ENCODE measurements around the gene MMP15. TPM values are rescaled to one million over a fixed set of nuclear protein-coding genes. Genes with fewer than 3 reads are reported as not detected.
"Not testable (repeated sequence)": the region's sequence is repeated elsewhere in the genome, so short reads cannot be mapped to it uniquely, and the experiment has no call there.

MMP15 gene
- total and polyA plus RNA-seq, 2 donors = 1.2 to 1.7 TPM

GRCh38 chr16:57999366-57999970 is 26.1 kb upstream of the MMP15 start:
- peaks cover 0 to 3% of the 10 kb centered on the region in 2 donors for H3K9me3 ChIP-seq (ENCODE audit: control insufficient read depth in 2 of 2, insufficient read depth in 1 of 2, low read length in 1 of 2)
- peak in 4 of 9 donors; percentile 19 to 65 (median 35) for DNase-seq (ENCODE audit: low read depth in 6 of 9, low spot score in 9 of 9)
- peak overlapping the region; percentile 48 to 93 for H3K4me3 ChIP-seq (ENCODE audit: low read length in 2 of 2)
- 24% methylated on average over 6 of the region's 6 CpGs for WGBS
- H3K4me1 ChIP-seq (ENCODE audit: control insufficient read depth in 2 of 2, insufficient read depth in 2 of 2, low read length in 2 of 2) = peaks cover 10 to 26% of the 10 kb centered on the region in 2 donors
- H3K27ac ChIP-seq (ENCODE audit: low read depth in 1 of 2, low read length in 1 of 2) = peak overlapping the region; percentile 57 to 84
- H3K27me3 ChIP-seq (ENCODE audit: control insufficient read depth in 2 of 2, insufficient read depth in 1 of 2, low read length in 1 of 2) = no peaks in the 10 kb centered on the region
- peaks cover 26 to 38% of the 10 kb centered on the region in 2 donors for H3K36me3 ChIP-seq (ENCODE audit: control insufficient read depth in 2 of 2, insufficient read depth in 2 of 2, low read length in 1 of 2)

GRCh38 chr16:57999971-58000705 is 25.4 kb upstream of the MMP15 start, which contains the start of gene ZNF319:
Gene ZNF319 (minus strand): TSS chr16:58000672. CDS start chr16:57998265, 2,407 bp downstream.
- peak within 1 kb of the TSS; percentile 80 to 93 for H3K4me3 ChIP-seq (ENCODE audit: low read length in 2 of 2)
- DNase-seq (ENCODE audit: low read depth in 6 of 9, low spot score in 9 of 9) = peak in 3 of 9 donors; percentile 9 to 51 (median 21)
- peaks cover 26 to 38% of the 10 kb centered on the region in 2 donors for H3K36me3 ChIP-seq (ENCODE audit: control insufficient read depth in 2 of 2, insufficient read depth in 2 of 2, low read length in 1 of 2)
- H3K4me1 ChIP-seq (ENCODE audit: control insufficient read depth in 2 of 2, insufficient read depth in 2 of 2, low read length in 2 of 2) = peaks cover 10 to 26% of the 10 kb centered on the region in 2 donors
- H3K27me3 ChIP-seq (ENCODE audit: control insufficient read depth in 2 of 2, insufficient read depth in 1 of 2, low read length in 1 of 2) = no peaks in the 10 kb centered on the region
- peaks cover 0 to 3% of the 10 kb centered on the region in 2 donors for H3K9me3 ChIP-seq (ENCODE audit: control insufficient read depth in 2 of 2, insufficient read depth in 1 of 2, low read length in 1 of 2)
- WGBS = under 1% methylated on average over 93 of the region's 95 CpGs
- peak within 1 kb of the TSS; percentile 71 to 84 for H3K27ac ChIP-seq (ENCODE audit: low read depth in 1 of 2, low read length in 1 of 2)

GRCh38 chr16:58000706-58001676 is 24.6 kb upstream of the MMP15 start, which contains the start of gene USB1:
Gene USB1 (plus strand): TSS chr16:58001407. CDS start chr16:58001484, 77 bp downstream.
- no peaks in the 10 kb centered on the region for H3K27me3 ChIP-seq (ENCODE audit: control insufficient read depth in 2 of 2, insufficient read depth in 1 of 2, low read length in 1 of 2)
- H3K4me1 ChIP-seq (ENCODE audit: control insufficient read depth in 2 of 2, insufficient read depth in 2 of 2, low read length in 2 of 2) = peaks cover 10 to 26% of the 10 kb centered on the region in 2 donors
- DNase-seq (ENCODE audit: low read depth in 6 of 9, low spot score in 9 of 9) = peak; percentile 62 to 93 (median 81)
- peak within 1 kb of the TSS; percentile 71 to 84 for H3K27ac ChIP-seq (ENCODE audit: low read depth in 1 of 2, low read length in 1 of 2)
- peak within 1 kb of the TSS; percentile 80 to 93 for H3K4me3 ChIP-seq (ENCODE audit: low read length in 2 of 2)
- WGBS = under 1% methylated on average over 81 of the region's 81 CpGs
- peaks cover 0 to 3% of the 10 kb centered on the region in 2 donors for H3K9me3 ChIP-seq (ENCODE audit: control insufficient read depth in 2 of 2, insufficient read depth in 1 of 2, low read length in 1 of 2)
- H3K36me3 ChIP-seq (ENCODE audit: control insufficient read depth in 2 of 2, insufficient read depth in 2 of 2, low read length in 1 of 2) = peaks cover 26 to 34% of the 10 kb centered on the region in 2 donors

DNA sequence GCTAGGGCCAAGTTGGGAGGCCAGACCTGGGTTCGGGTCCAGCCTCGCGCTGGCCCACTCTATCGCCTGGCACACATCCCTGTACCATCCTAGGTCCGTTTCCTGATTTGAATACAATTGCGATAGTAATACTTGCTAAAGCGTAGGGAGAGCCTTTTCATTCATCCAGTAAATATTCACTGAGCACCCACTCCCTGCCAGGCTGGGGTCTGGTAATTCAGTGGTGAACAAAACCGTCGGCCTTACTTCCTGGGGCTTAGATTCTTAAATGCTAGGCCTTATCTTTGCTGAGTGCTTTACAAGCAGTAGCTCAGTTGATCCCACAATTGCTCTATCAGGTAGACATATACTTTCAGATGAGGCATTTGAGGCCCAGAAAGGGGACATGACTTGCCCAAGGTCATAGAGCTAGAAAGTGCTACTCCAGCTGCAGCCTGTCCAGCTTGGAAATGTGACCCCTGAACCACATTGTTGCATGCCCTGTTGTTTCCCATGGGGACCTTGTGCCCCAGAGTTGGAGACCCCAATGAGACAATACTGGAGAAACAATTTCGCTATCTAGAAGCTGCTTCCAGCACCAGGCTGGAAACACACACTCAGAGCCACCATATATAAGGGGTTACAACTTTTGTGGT is 23.7 kb upstream of the MMP15 start:
- Histone ChIP-seq H3K27me3 (ENCODE audit: control insufficient read depth in 2 of 2, insufficient read depth in 1 of 2, low read length in 1 of 2) (no peaks in the 10 kb centered on the region), H3K36me3 (ENCODE audit: control insufficient read depth in 2 of 2, insufficient read depth in 2 of 2, low read length in 1 of 2) (peaks cover 22 to 25% of the 10 kb centered on the region in 2 donors), H3K27ac (ENCODE audit: low read depth in 1 of 2, low read length in 1 of 2) (no peak overlapping the region), H3K4me1 (ENCODE audit: control insufficient read depth in 2 of 2, insufficient read depth in 2 of 2, low read length in 2 of 2) (peaks cover 10 to 26% of the 10 kb centered on the region in 2 donors), H3K9me3 (ENCODE audit: control insufficient read depth in 2 of 2, insufficient read depth in 1 of 2, low read length in 1 of 2) (peaks cover 0 to 3% of the 10 kb centered on the region in 2 donors), H3K4me3 (ENCODE audit: low read length in 2 of 2) (peak overlapping the region; percentile 80 to 93)
- WGBS = 70% methylated on average over 10 of the region's 10 CpGs
- no peak for DNase-seq (ENCODE audit: low read depth in 6 of 9, low spot score in 9 of 9)

DNA sequence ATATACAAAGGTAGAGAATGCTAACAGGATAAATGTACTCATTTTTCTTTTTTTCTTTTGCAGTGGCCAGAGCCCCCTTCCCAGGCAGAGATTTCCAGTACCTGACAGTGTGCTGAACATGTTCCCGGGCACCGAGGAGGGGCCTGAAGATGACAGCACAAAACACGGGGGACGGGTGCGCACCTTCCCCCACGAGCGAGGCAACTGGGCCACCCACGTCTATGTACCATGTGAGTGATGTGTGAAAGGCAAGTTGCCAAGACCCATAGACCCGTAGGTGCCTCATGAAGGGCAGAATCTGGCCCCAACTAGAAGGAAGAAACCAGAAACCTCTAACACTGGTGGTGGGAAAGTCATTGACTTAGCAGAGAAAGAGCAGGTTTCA is 23.1 kb upstream of the MMP15 start:
- no peaks in the 10 kb centered on the region for H3K27me3 ChIP-seq (ENCODE audit: control insufficient read depth in 2 of 2, insufficient read depth in 1 of 2, low read length in 1 of 2)
- DNase-seq (ENCODE audit: low read depth in 6 of 9, low spot score in 9 of 9) = no peak
- peaks cover 10 to 26% of the 10 kb centered on the region in 2 donors for H3K4me1 ChIP-seq (ENCODE audit: control insufficient read depth in 2 of 2, insufficient read depth in 2 of 2, low read length in 2 of 2)
- 96% methylated on average over 9 of the region's 9 CpGs for WGBS
- no peak overlapping the region for H3K27ac ChIP-seq (ENCODE audit: low read depth in 1 of 2, low read length in 1 of 2)
- H3K9me3 ChIP-seq (ENCODE audit: control insufficient read depth in 2 of 2, insufficient read depth in 1 of 2, low read length in 1 of 2) = peaks cover 0 to 3% of the 10 kb centered on the region in 2 donors
- H3K36me3 ChIP-seq (ENCODE audit: control insufficient read depth in 2 of 2, insufficient read depth in 2 of 2, low read length in 1 of 2) = peaks cover 20 to 22% of the 10 kb centered on the region in 2 donors
- no peak overlapping the region for H3K4me3 ChIP-seq (ENCODE audit: low read length in 2 of 2)

- Histone ChIP-seq H3K4me3 (ENCODE audit: low read length in 2 of 2) (no peak overlapping the region), H3K9me3 (ENCODE audit: control insufficient read depth in 2 of 2, insufficient read depth in 1 of 2, low read length in 1 of 2) (peaks cover 0 to 3% of the 10 kb centered on the region in 2 donors), H3K27ac (ENCODE audit: low read depth in 1 of 2, low read length in 1 of 2) (no peak overlapping the region), H3K36me3 (ENCODE audit: control insufficient read depth in 2 of 2, insufficient read depth in 2 of 2, low read length in 1 of 2) (peaks cover 15 to 17% of the 10 kb centered on the region in 2 donors), H3K27me3 (ENCODE audit: control insufficient read depth in 2 of 2, insufficient read depth in 1 of 2, low read length in 1 of 2) (no peaks in the 10 kb centered on the region), H3K4me1 (ENCODE audit: control insufficient read depth in 2 of 2, insufficient read depth in 2 of 2, low read length in 2 of 2) (peaks cover 10 to 26% of the 10 kb centered on the region in 2 donors)
- over 99% methylated on average over 5 of the region's 5 CpGs for WGBS
- DNase-seq (ENCODE audit: low read depth in 6 of 9, low spot score in 9 of 9) = no peak
These were observed 22.6 kb upstream of the MMP15 start for GRCh38 chr16:58002936-58003335.

GRCh38 chr16:58004736-58005135 is 20.8 kb upstream of the MMP15 start:
- H3K27ac ChIP-seq (ENCODE audit: low read depth in 1 of 2, low read length in 1 of 2); H3K9me3 ChIP-seq (ENCODE audit: control insufficient read depth in 2 of 2, insufficient read depth in 1 of 2, low read length in 1 of 2); H3K27me3 ChIP-seq (ENCODE audit: control insufficient read depth in 2 of 2, insufficient read depth in 1 of 2, low read length in 1 of 2); H3K4me3 ChIP-seq (ENCODE audit: low read length in 2 of 2); DNase-seq (ENCODE audit: low read depth in 6 of 9, low spot score in 9 of 9): not testable (repeated sequence)
- Histone ChIP-seq H3K4me1 (ENCODE audit: control insufficient read depth in 2 of 2, insufficient read depth in 2 of 2, low read length in 2 of 2) (peaks cover 6 to 11% of the 10 kb centered on the region in 2 donors), H3K36me3 (ENCODE audit: control insufficient read depth in 2 of 2, insufficient read depth in 2 of 2, low read length in 1 of 2) (peaks cover 13 to 15% of the 10 kb centered on the region in 2 donors)
- 94% methylated on average over 12 of the region's 12 CpGs for WGBS

DNA sequence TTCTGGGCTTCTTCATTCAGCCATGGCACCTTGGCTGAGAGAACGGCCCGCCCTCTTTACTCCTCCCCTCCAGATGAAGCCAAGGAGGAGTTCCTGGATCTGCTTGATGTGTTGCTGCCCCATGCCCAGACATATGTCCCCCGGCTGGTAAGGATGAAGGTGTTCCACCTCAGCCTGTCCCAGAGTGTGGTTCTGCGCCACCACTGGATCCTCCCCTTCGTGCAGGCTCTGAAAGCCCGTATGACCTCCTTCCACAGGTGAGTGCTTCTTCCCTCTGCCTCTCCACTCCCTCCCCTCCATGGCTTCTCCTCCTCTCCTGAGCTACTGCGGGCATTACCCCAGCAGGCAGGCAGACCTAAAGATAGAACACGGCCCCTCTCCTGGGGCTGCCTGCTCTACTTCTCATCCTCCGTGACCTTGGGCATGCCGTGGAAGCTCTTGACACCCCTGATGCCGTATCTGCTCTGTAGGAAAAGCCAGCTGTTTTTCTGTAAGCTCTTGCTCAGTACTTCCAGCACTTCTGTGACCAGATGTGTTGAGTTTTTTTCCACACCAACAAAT is 15.6 kb upstream of the MMP15 start:
- no peak overlapping the region for H3K4me3 ChIP-seq (ENCODE audit: low read length in 2 of 2)
- H3K27me3 ChIP-seq (ENCODE audit: control insufficient read depth in 2 of 2, insufficient read depth in 1 of 2, low read length in 1 of 2) = no peaks in the 10 kb centered on the region
- H3K27ac ChIP-seq (ENCODE audit: low read depth in 1 of 2, low read length in 1 of 2) = no peak overlapping the region
- 98% methylated on average over 11 of the region's 11 CpGs for WGBS
- peaks cover 36 to 40% of the 10 kb centered on the region in 2 donors for H3K36me3 ChIP-seq (ENCODE audit: control insufficient read depth in 2 of 2, insufficient read depth in 2 of 2, low read length in 1 of 2)
- H3K4me1 ChIP-seq (ENCODE audit: control insufficient read depth in 2 of 2, insufficient read depth in 2 of 2, low read length in 2 of 2) = no peaks in the 10 kb centered on the region
- no peaks in the 10 kb centered on the region for H3K9me3 ChIP-seq (ENCODE audit: control insufficient read depth in 2 of 2, insufficient read depth in 1 of 2, low read length in 1 of 2)
- DNase-seq (ENCODE audit: low read depth in 6 of 9, low spot score in 9 of 9) = no peak

Data from thymus (tissue), 11 donors.